ENCODE results near the gene TANC2. TPM values are rescaled to one million over a fixed set of nuclear protein-coding genes. Genes with fewer than 3 reads are reported as not detected.

The TANC2 gene
- total RNA-seq, 1 experiment from 2014 or later: 18.6 TPM

DNA sequence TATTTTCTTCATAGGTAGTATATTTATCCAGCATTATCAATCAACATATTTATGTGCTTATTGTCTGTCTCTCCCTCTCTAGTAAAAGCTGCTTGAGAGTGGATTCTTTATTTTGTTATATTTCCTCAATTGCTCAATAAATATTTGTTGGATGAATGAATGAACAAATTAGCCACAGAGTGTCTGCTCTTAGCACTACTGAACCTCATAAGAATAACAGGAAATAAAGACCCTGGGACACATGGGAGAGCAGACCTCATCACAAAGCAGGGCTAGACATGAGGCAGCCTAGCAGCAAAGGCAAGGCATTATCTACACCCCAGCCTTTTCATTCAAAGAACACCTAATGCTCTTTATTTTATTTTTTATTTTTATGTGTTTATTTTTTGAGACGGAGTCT, 34.9 kb upstream of the TANC2 start (continued):
- TF ChIP-seq, protein P1, sequence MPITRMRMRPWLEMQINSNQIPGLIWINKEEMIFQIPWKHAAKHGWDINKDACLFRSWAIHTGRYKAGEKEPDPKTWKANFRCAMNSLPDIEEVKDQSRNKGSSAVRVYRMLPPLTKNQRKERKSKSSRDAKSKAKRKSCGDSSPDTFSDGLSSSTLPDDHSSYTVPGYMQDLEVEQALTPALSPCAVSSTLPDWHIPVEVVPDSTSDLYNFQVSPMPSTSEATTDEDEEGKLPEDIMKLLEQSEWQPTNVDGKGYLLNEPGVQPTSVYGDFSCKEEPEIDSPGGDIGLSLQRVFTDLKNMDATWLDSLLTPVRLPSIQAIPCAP (CRISPR knock-in tag; IDR thresholded peaks at IDR 0.05): no peak
- TF ChIP-seq, protein P2, sequence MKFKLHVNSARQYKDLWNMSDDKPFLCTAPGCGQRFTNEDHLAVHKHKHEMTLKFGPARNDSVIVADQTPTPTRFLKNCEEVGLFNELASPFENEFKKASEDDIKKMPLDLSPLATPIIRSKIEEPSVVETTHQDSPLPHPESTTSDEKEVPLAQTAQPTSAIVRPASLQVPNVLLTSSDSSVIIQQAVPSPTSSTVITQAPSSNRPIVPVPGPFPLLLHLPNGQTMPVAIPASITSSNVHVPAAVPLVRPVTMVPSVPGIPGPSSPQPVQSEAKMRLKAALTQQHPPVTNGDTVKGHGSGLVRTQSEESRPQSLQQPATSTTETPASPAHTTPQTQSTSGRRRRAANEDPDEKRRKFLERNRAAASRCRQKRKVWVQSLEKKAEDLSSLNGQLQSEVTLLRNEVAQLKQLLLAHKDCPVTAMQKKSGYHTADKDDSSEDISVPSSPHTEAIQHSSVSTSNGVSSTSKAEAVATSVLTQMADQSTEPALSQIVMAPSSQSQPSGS (CRISPR knock-in tag; IDR thresholded peaks at IDR 0.05; ENCODE audit: borderline replicate concordance, low read depth): no peak
- TF ChIP-seq ZNF138 (CRISPR knock-in tag; conservative IDR thresholded peaks at IDR 0.05) (no peak), NFATC4 (CRISPR knock-in tag; IDR thresholded peaks at IDR 0.05) (no peak), NR3C1 (CRISPR knock-in tag; conservative IDR thresholded peaks at IDR 0.05; ENCODE audit: low read depth) (no peak), RORB (CRISPR knock-in tag; IDR thresholded peaks at IDR 0.05) (no peak), TP53 (CRISPR knock-in tag; IDR thresholded peaks at IDR 0.05) (no peak), SOX15 (CRISPR knock-in tag; IDR thresholded peaks at IDR 0.05) (no peak)
- TF ChIP-seq, protein P3, sequence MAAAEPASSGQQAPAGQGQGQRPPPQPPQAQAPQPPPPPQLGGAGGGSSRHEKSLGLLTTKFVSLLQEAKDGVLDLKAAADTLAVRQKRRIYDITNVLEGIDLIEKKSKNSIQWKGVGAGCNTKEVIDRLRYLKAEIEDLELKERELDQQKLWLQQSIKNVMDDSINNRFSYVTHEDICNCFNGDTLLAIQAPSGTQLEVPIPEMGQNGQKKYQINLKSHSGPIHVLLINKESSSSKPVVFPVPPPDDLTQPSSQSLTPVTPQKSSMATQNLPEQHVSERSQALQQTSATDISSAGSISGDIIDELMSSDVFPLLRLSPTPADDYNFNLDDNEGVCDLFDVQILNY (CRISPR knock-in tag; IDR thresholded peaks at IDR 0.05): no peak
- TF ChIP-seq, protein P4, sequence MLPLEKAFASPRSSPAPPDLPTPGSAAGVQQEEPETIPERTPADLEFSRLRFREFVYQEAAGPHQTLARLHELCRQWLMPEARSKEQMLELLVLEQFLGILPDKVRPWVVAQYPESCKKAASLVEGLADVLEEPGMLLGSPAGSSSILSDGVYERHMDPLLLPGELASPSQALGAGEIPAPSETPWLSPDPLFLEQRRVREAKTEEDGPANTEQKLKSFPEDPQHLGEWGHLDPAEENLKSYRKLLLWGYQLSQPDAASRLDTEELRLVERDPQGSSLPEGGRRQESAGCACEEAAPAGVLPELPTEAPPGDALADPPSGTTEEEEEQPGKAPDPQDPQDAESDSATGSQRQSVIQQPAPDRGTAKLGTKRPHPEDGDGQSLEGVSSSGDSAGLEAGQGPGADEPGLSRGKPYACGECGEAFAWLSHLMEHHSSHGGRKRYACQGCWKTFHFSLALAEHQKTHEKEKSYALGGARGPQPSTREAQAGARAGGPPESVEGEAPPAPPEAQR (CRISPR knock-in tag; IDR thresholded peaks at IDR 0.05): no peak

DNA sequence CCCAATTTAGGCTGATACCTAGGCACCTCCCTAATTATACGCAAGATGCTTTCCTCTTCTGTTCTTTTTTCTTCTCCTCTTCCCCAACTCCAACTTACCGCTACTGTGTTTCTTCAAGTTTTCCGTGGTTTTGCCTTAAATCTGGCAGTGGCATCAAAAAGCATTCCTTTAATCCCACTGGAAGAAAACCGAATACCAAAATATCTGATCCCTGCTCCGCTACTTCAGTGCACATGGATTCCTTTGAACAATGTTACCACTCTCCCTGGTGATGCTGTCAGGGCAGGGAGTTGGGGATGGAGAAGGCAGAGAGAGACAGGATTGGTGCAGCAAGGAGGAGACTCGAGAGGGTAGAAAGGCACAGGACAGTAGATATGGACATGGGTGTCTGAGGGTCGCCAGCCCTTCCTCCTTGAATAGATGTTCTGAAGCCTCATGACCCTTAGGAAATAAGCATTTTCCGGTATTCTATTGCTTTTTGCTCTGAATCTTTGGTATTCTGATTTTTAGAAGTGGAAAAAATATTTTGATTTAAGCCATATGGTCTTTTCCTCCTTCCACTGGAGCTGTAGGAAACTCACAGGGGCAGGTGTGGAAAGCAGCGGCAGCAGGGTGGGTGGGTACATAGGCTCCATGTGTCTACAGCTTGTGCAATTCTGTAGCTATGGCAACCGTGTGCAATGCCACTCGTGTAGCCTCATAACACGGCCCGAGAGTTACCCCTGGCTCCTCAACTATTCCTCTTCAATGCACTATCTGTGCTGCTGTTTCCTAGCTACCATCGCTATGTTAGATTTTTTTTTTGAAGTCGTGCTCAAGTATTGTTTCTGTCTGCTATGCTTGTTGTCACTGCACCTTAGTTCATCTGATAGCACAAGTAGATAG, 32.3 kb upstream of the TANC2 start:
- ChIA-PET POLR2A (no interaction called here), CTCF (no interaction called here)
- ATAC-seq: no peak
- TF ChIP-seq NFATC4 (CRISPR knock-in tag; IDR thresholded peaks at IDR 0.05): no peak
- TF ChIP-seq HMGA2 (CRISPR knock-in tag; IDR thresholded peaks at IDR 0.05): no peak
- TF ChIP-seq, protein P2 (CRISPR knock-in tag; IDR thresholded peaks at IDR 0.05; ENCODE audit: borderline replicate concordance, low read depth): no peak
- no peak for TF ChIP-seq MYBL2 (CRISPR knock-in tag; IDR thresholded peaks at IDR 0.05)
- Mint-ChIP-seq H3K27ac (no peak overlapping the region), H3K9me3 (no peaks in the 10 kb centered on the region), H3K4me3 (no peak overlapping the region), H3K4me1 (peaks cover 3% of the 10 kb centered on the region), H3K27me3 (ENCODE audit: low read depth) (no peaks in the 10 kb centered on the region), H3K36me3 (no peaks in the 10 kb centered on the region)
- no peak for DNase-seq (ENCODE audit: low spot score)

DNA sequence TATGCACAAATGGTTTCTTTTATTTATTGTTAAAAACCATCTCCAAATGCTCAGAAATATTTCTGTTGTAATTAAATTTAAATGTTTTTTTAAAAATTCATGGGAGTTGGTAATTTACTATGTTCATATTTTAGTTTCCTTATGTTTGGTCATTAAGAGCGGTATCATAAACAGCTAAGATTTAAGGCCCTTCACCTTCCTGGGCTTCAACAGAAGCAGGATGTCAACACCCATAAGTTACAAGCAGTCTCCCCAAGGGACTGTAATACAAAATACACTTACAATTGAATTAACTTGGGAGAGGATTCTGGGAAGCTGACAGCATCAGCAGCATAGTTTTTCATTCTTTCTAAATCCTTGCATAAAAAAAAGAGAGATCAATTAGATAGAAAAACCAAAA, 30.9 kb upstream of the TANC2 start:
- TF ChIP-seq HMGA2 (CRISPR knock-in tag; IDR thresholded peaks at IDR 0.05) (no peak), PRRX2 (CRISPR knock-in tag; IDR thresholded peaks at IDR 0.05) (no peak)
- ChIA-PET POLR2A (no interaction called here), CTCF (no interaction called here)
- no peak overlapping the region for H3K27ac Mint-ChIP-seq
- peaks cover 3% of the 10 kb centered on the region for H3K4me1 Mint-ChIP-seq
- H3K9me3 Mint-ChIP-seq: peaks cover 5% of the 10 kb centered on the region
- ATAC-seq: no peak
- H3K27me3 Mint-ChIP-seq (ENCODE audit: low read depth): no peaks in the 10 kb centered on the region
- peaks cover 4% of the 10 kb centered on the region for H3K36me3 Mint-ChIP-seq
- H3K4me3 Mint-ChIP-seq: no peak overlapping the region
- DNase-seq (ENCODE audit: low spot score): no peak

DNA sequence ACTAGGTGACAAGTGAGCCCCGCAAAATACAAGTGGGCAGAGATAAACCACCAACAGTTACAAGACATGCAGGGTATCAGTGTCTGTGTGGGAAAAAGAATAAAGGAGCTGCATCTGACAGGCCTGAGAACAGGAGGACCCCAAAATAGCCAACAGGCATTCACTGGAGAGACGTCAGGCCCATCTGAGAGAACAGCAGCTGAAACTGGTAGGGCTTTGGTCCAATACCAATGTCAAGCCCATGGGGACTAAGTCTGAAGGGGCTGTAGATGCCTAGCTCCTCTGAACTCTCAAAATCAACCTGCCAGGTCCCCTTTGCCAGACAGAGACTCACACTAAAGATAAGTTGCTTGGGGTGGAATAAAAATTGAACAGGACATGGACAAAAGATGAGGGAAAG, 30.5 kb upstream of the TANC2 start:
- ChIA-PET CTCF (no interaction called here), POLR2A (interaction anchor here (0.6 kb wide), 1 partner anchor 880 kb away, joined by 3 read pairs; no protein-coding TSS in a partner anchor)
- ATAC-seq (no peak), DNase-seq (ENCODE audit: low spot score) (no peak)
- peaks cover 5% of the 10 kb centered on the region for H3K9me3 Mint-ChIP-seq
- no peaks in the 10 kb centered on the region for H3K27me3 Mint-ChIP-seq (ENCODE audit: low read depth)
- H3K4me1 Mint-ChIP-seq: peaks cover 3% of the 10 kb centered on the region
- H3K4me3 Mint-ChIP-seq: no peak overlapping the region
- H3K27ac Mint-ChIP-seq: no peak overlapping the region
- H3K36me3 Mint-ChIP-seq: peaks cover 4% of the 10 kb centered on the region
- no peak for TF ChIP-seq NR2C2 (CRISPR knock-in tag; IDR thresholded peaks at IDR 0.05)
- TF ChIP-seq IRF2 (CRISPR knock-in tag; IDR thresholded peaks at IDR 0.05; ENCODE audit: borderline replicate concordance, low read depth): no peak
- TF ChIP-seq, protein P5, sequence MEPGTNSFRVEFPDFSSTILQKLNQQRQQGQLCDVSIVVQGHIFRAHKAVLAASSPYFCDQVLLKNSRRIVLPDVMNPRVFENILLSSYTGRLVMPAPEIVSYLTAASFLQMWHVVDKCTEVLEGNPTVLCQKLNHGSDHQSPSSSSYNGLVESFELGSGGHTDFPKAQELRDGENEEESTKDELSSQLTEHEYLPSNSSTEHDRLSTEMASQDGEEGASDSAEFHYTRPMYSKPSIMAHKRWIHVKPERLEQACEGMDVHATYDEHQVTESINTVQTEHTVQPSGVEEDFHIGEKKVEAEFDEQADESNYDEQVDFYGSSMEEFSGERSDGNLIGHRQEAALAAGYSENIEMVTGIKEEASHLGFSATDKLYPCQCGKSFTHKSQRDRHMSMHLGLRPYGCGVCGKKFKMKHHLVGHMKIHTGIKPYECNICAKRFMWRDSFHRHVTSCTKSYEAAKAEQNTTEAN (CRISPR knock-in tag; IDR thresholded peaks at IDR 0.05): no peak
- TF ChIP-seq ZNF263 (CRISPR knock-in tag; IDR thresholded peaks at IDR 0.05; ENCODE audit: low read depth): no peak
- TF ChIP-seq, protein P4 (CRISPR knock-in tag; IDR thresholded peaks at IDR 0.05): no peak
- TF ChIP-seq, protein P6, sequence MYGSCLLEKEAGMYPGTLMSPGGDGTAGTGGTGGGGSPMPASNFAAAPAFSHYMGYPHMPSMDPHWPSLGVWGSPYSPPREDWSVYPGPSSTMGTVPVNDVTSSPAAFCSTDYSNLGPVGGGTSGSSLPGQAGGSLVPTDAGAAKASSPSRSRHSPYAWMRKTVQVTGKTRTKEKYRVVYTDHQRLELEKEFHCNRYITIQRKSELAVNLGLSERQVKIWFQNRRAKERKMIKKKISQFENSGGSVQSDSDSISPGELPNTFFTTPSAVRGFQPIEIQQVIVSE (CRISPR knock-in tag; IDR thresholded peaks at IDR 0.05; ENCODE audit: borderline replicate concordance): no peak
